CD4-positive, alpha-beta T cell (primary cell): Measurements from ENCODE around the gene SRP9. TPM values are rescaled to one million over a fixed set of nuclear protein-coding genes. Genes with fewer than 3 reads are reported as not detected.
"Not testable (repeated sequence)": the region's sequence is repeated elsewhere in the genome, so short reads cannot be mapped to it uniquely, and the experiment has no call there.

Experiments used
- ATAC-seq: fragments of 200-7000 bp; cut with Tn5 transposase; one replicate; pipeline ENCODE4 v1.10.0; 2022; ENCODE audit warnings: mild to moderate bottlenecking; ENCODE audit not compliant: poor library complexity
- CTCF ChIA-PET: fragments of 350-600 bp; sonication (Branson Sonifier 250); formaldehyde crosslinking; loops from one replicate; lab custom pipeline; 2021; ENCODE audit warnings: antibody characterized with exemption, inconsistent platforms; lab: Charles Lee
- POLR2A ChIA-PET: fragments of 350-600 bp; sonication (Branson Sonifier 250); formaldehyde crosslinking; loops from one replicate; lab custom pipeline; 2021; ENCODE audit warnings: antibody characterized with exemption, inconsistent platforms; lab: Charles Lee
- DNase-seq, 14 experiments: peaks; one replicate each; pipeline ENCODE4 v3.0.0-alpha.2; 2013 to 2020; ENCODE audit warnings: mixed read lengths in 2 of 14
- H3K27ac ChIP-seq, 2 donors: one replicate each; pipeline versions ENCODE4 v1.5.1 to v1.7.0; 2013; ENCODE audit warnings: low read length in 2 of 2, low read depth in 1 of 2, mild to moderate bottlenecking in 1 of 2
- H3K27me3 ChIP-seq, 2 experiments: 1 replicate in 1 of 2; 2 replicates in 1 of 2; pipeline versions ENCODE4 v1.6.1 to v1.7.0; 2013; ENCODE audit warnings: low read length in 2 of 2, control low read depth in 1 of 2, mild to moderate bottlenecking in 1 of 2, moderate library complexity in 1 of 2; ENCODE audit not compliant: insufficient read depth in 2 of 2, control insufficient read depth in 1 of 2
- H3K36me3 ChIP-seq: one replicate; pipeline ENCODE4 v1.6.1; 2013; ENCODE audit warnings: low read length, control low read depth; ENCODE audit not compliant: insufficient read depth
- H3K4me1 ChIP-seq: one replicate; pipeline ENCODE4 v1.6.1; 2013; ENCODE audit warnings: low read length, control low read depth; ENCODE audit not compliant: insufficient read depth
- H3K4me3 ChIP-seq: one replicate; pipeline ENCODE4 v1.5.1; 2013; ENCODE audit warnings: mild to moderate bottlenecking, low read length, moderate library complexity
- H3K9me3 ChIP-seq, 2 experiments: 1 replicate in 1 of 2; 2 replicates in 1 of 2; pipeline versions ENCODE4 v1.6.1 to v1.7.0; 2013; ENCODE audit warnings: low read length in 2 of 2, mild to moderate bottlenecking in 2 of 2, control low read depth in 1 of 2, moderate library complexity in 1 of 2; ENCODE audit not compliant: control insufficient read depth in 1 of 2, insufficient read depth in 1 of 2
- H3K27ac Mint-ChIP-seq: one replicate; pipeline ENCODE4 v1.8.0; 2020; ENCODE audit warnings: mixed read lengths
- H3K27me3 Mint-ChIP-seq: one replicate; pipeline ENCODE4 v1.8.0; 2021; ENCODE audit warnings: mixed read lengths
- H3K36me3 Mint-ChIP-seq: one replicate; pipeline ENCODE4 v1.8.0; 2021; ENCODE audit warnings: low read depth, mixed read lengths
- H3K4me1 Mint-ChIP-seq: one replicate; pipeline ENCODE4 v1.8.0; 2021; ENCODE audit warnings: low read depth, mixed read lengths
- H3K4me3 Mint-ChIP-seq: one replicate; pipeline ENCODE4 v1.8.0; 2020; ENCODE audit warnings: mild to moderate bottlenecking, mixed read lengths
- H3K9me3 Mint-ChIP-seq: one replicate; pipeline ENCODE4 v1.8.0; 2020; ENCODE audit warnings: mixed read lengths
- CTCF ChIP-seq: fragments of 200-600 bp; IDR thresholded peaks from one replicate; pipeline ENCODE4 v1.8.0; 2022; ENCODE audit warnings: antibody characterized with exemption, mild to moderate bottlenecking
- intact Hi-C, 2 experiments: fragments of 100-400 bp; cut with DNase I in 1 of 2; cut with micrococcal nuclease in 1 of 2; formaldehyde crosslinking; loops; one replicate each; pipeline versions ENCODE4 v1.15.1 to v1.9.0; 2023 to 2025; cut with DNase I, micrococcal nuclease
- total RNA-seq, 174 experiments: library from RNA in 2 of 174; stranded (reverse) in 2 of 174; gene quantifications; one replicate each; pipeline ENCODE4 v1.2.3 and lab custom pipeline; 2021 to 2026

Gene SRP9
- total RNA-seq, 2 experiments from 2014 or later, result 63.7 to 69.8 TPM

GRCh38 chr1:225760531-225760930 is 17.1 kb upstream of the SRP9 start:
- no peaks in the 10 kb centered on the region for H3K36me3 ChIP-seq
- H3K27me3 ChIP-seq, result peaks cover 4 to 6% of the 10 kb centered on the region in 2 experiments
- H3K36me3 Mint-ChIP-seq, result no peaks in the 10 kb centered on the region
- H3K9me3 ChIP-seq, result no peaks in the 10 kb centered on the region
- POLR2A ChIA-PET, result interaction anchor here (0.6 kb wide), 1 partner anchor 73 kb away, joined by 4 read pairs; no protein-coding TSS in a partner anchor
- DNase-seq, result no peak
- H3K9me3 Mint-ChIP-seq, result no peaks in the 10 kb centered on the region
- H3K4me1 Mint-ChIP-seq, result no peaks in the 10 kb centered on the region
- H3K27me3 Mint-ChIP-seq, result peaks cover 4% of the 10 kb centered on the region
- H3K27ac ChIP-seq, result no peak overlapping the region
- ATAC-seq, result no peak
- intact Hi-C loops, result no loop called here
- CTCF ChIA-PET, result interaction anchor here (1.4 kb wide), 1 partner anchor 17 kb away, joined by 3 read pairs; the partner anchor contains the start of gene SRP9
- no peak overlapping the region for H3K4me3 Mint-ChIP-seq
- no peaks in the 10 kb centered on the region for H3K4me1 ChIP-seq
- no peak overlapping the region for H3K4me3 ChIP-seq
- no peak for TF ChIP-seq CTCF
- no peak overlapping the region for H3K27ac Mint-ChIP-seq

- H3K27me3 ChIP-seq, POLR2A ChIA-PET, H3K4me3 Mint-ChIP-seq, H3K27me3 Mint-ChIP-seq, intact Hi-C loops, H3K4me1 ChIP-seq, H3K36me3 ChIP-seq, H3K36me3 Mint-ChIP-seq, H3K4me1 Mint-ChIP-seq, H3K27ac Mint-ChIP-seq, H3K9me3 ChIP-seq, H3K9me3 Mint-ChIP-seq, H3K27ac ChIP-seq, H3K4me3 ChIP-seq, DNase-seq, ATAC-seq: not testable (repeated sequence)
- CTCF ChIA-PET, result interaction anchor here (2.1 kb wide), 1 partner anchor 16 kb away, joined by 6 read pairs; the partner anchor contains the start of gene SRP9
Observed at GRCh38 chr1:225761395-225761794, 16.2 kb upstream of the SRP9 start.

- Mint-ChIP-seq H3K36me3 (no peaks in the 10 kb centered on the region), H3K9me3 (no peaks in the 10 kb centered on the region), H3K4me1 (no peaks in the 10 kb centered on the region), H3K27ac (no peak overlapping the region), H3K4me3 (no peak overlapping the region), H3K27me3 (peaks cover 7% of the 10 kb centered on the region)
- Histone ChIP-seq H3K36me3 (no peaks in the 10 kb centered on the region), H3K27me3 (peaks cover 4 to 6% of the 10 kb centered on the region in 2 experiments), H3K4me1 (no peaks in the 10 kb centered on the region), H3K9me3 (no peaks in the 10 kb centered on the region), H3K27ac (no peak overlapping the region), H3K4me3 (no peak overlapping the region)
- TF ChIP-seq CTCF, result no peak
- ChIA-PET CTCF (interaction anchor here (2.1 kb wide), 1 partner anchor 15 kb away, joined by 6 read pairs; the partner anchor contains the start of gene SRP9), POLR2A (no interaction called here)
- ATAC-seq (no peak), DNase-seq (no peak)
- intact Hi-C loops, result no loop called here
Observed at GRCh38 chr1:225762002-225762441, 15.6 kb upstream of the SRP9 start.

- H3K27ac Mint-ChIP-seq, result no peak overlapping the region
- peaks cover 7% of the 10 kb centered on the region for H3K27me3 Mint-ChIP-seq
- ATAC-seq, result no peak
- no peak overlapping the region for H3K4me3 Mint-ChIP-seq
- no peak for DNase-seq
- H3K4me1 Mint-ChIP-seq, result no peaks in the 10 kb centered on the region
- intact Hi-C loops, result no loop called here
- no peaks in the 10 kb centered on the region for H3K36me3 Mint-ChIP-seq
- ChIA-PET POLR2A (no interaction called here), CTCF (interaction anchor here (2.1 kb wide), 1 partner anchor 15 kb away, joined by 6 read pairs; the partner anchor contains the start of gene SRP9)
- peaks cover 4 to 6% of the 10 kb centered on the region in 2 experiments for H3K27me3 ChIP-seq
- no peak overlapping the region for H3K27ac ChIP-seq
- no peaks in the 10 kb centered on the region for H3K9me3 Mint-ChIP-seq
- H3K9me3 ChIP-seq, result no peaks in the 10 kb centered on the region
- no peak overlapping the region for H3K4me3 ChIP-seq
- no peak for TF ChIP-seq CTCF
- H3K4me1 ChIP-seq, result no peaks in the 10 kb centered on the region
- no peaks in the 10 kb centered on the region for H3K36me3 ChIP-seq
Observed at GRCh38 chr1:225762444-225762843, 15.2 kb upstream of the SRP9 start.
